GM21390 (cell line): ENCODE results near the gene NEXN.

Experiments
- ATAC-seq: cut with Tn5 transposase; IDR thresholded peaks from one replicate; pipeline ENCODE4 v1.9.1; 2021; ENCODE audit not compliant: unreplicated experiment

Gene NEXN

DNA sequence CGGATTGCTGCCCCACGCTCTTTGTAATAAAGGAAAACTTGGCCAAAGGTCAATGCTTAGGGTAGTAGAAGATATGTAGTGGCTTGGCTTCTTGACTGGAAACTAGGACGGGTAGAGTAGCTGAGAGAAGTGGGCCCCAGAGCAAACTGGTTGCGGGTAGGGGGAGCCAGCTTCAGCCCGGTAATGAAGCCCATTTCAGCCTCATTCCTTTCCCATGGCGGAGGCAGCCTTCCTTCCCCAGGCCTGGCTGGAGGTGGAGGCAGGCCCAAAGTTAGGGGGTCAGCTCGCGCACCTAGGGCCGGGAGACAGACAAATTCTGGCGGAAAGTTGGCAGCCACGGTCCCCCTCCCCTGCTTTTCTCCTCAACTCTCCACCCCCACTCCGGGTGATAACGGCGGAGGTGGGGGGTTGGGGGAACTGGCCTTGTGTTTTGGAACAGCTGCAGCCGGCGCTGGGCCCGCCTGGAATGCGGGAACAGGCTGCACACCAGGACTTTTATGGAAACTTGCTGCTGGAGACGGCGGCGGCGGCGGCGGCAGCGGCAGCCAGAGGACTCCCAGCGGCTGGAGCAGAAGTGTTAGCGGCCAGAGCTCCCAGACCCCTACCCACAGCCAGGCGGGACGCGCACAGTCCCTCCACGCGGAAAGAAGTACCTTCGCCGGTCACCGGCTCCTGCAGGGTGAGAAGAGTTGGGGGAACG is at the start of gene NEXN:
NEXN (plus strand) TSS at position 544 of the 700 bp plus-strand sequence. CDS start 27,483 bp downstream, outside the sequence.
- ATAC-seq, result peak; percentile 39

DNA sequence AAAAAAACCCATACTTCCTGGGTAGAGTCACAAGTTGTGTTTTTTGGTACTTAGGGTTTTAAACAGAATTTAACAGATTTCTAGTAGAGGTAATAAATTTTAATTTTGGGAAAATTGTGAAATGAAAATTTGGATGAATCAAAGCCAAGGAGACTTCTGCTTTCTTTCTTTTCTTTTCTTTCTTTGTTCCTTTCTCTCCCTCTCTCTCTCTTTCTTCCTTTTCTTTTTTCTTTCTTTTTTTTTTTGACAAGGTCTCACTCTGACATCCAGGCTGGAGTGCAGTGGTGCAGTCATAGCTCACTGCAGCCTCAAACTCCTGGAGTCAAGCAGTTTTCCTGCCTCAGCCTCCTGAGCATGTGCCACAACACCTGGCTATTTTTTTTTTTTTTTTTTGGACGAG is 46.9 kb upstream of the NEXN start:
- ATAC-seq, result no peak

DNA sequence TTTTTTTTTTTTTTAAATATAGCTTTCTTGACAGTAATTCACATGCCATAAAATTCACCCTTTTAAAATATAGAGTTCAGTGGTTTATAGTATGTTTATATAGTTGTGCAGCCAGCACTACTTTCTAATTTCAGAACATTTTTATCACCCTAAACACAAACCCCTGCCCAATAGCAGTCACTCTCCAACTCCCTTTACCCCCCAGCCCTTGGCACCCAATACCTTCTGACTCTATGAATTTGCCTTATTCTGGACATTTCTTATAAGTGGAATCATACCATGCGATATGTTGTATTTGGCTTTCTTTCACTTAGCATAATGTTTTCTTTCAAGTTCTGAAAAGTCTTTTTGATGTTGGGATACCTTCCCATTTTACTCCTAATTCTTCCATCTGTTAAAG is 42.5 kb upstream of the NEXN start:
- no peak for ATAC-seq

DNA sequence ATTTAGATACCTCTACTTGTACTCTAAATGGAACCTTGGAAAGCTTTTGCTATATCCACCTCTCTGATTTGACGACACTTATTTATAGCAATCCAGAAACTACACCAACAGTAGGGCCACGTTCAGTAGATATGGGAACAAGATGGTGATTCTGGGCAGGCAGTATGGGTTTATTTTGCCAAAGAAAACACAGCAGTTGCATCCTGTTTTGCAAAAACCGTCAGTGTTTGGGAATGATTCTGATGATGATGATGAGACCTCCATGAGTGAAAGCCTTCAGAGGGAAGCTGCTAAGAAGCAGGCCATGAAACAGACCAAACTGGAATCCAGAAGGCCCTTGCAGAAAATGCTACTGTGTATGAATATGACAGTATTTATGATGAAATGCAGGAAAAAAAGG is 41.5 kb upstream of the NEXN start:
- no peak for ATAC-seq

DNA sequence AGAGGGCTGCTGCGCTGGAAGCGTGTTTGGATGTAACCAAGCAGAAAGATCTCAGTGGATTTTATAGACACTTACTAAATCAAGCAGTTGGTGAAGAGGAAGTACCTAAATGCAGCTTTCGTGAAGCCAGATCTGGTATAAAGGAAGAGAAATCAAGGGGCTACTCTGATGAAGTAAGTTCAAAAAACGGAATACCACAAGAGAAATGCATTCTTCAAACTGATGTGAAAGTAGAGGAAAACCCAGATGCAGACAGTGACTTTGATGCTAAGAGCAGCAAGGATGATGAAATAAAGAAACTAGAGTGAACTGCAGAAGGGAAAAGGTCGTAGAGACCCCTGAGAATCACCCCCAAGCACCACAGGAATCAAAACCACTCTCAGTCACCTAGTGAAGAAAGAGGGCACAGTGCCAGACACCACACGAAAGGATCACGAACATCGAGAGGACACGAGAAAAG is 40.8 kb upstream of the NEXN start:
- ATAC-seq, result peak; percentile 54

DNA sequence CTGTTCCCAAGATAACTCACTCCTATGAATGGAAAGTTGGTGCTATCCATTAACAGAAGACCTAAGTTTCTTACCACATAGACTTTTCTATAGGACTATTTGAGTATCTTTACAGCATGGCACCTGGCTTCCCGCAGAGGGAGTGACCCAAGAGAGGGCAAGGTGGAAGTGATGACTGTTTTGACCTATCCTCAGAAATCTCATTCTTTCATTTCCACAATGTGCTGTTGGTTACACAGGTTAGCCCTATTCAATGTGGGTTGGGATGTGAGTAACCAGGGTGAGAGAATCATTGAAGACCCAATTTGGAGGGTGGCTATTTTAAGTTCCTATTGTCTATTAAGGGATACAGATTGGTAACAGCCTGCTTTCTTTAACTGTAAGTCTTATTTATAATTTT is 38.3 kb upstream of the NEXN start:
- no peak for ATAC-seq

DNA sequence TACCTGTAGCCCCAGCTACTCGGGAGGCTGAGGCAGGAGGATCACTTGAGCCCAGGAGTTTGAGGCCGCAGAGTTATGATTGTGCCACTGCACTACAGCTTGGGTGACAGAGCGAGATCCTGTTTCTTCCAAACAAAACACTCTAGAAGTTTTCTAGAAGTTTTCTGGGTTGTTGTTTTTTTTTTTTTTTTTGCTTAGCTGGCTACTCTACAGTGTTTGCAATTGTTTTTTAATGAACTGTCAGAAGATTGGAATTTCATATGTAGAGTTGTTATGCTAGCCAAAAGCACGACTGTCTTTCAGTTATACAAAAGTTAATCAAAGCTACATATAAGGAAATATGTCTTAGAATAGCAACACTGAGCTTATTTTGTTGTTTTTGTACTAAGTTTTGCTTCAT is 30.9 kb upstream of the NEXN start:
- no peak for ATAC-seq

DNA sequence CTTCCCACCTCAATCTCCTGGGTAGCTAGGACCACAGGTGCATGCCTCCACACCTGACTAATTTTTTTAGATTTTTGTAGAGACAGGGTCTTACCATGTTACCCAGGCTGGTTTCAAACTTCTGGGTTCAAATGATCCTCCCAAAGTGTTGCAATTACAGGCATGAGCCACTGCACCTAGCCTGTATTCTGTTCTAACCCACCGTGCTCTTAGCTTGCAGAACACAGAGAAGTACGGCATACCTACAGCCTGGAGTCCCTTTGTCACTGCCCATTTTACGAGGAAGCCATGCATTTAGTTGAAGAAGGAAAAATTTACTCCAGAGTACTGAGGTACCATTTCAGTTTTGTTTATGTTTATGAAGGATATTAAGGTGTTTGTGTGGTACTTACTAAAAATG is 29.7 kb upstream of the NEXN start:
- no peak for ATAC-seq

DNA sequence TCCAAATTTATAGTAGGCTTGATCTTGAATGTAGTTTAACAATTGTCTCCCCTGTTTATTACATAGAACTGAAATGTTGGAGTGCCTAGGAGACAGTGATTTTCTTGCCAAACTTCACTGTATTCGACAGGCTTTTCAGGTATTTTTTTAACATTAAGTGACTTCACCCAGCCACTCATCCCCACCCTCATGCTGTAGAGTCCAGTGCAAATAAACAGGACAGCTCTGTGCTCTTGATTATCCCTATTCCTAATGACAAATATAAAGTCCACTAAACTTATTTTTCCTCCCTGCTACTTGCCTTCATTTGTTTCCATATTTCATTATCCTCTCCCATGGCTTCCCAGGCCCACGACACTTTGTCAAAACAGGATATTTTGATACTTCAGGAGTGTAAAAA is 29.2 kb upstream of the NEXN start:
- no peak for ATAC-seq

DNA sequence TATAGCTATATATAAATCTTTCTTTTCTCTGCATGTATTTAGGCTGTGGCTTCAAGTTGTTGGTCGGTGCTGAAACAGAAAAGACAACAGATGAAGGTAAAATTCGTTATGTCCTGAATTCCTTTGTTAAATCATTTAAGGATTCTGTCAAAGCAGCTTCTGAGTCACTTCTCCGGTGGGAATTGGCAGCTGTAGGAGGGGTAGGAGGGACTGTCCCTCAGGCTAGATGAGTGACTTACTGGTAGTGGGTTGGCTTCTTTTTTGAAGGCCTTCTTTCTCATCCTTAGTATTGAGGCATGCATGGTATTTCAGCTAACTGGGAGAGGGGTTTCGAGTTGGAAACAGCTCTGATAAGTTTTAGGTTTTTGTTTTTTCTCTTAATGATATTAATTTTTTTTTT is 22.1 kb upstream of the NEXN start:
- no peak for ATAC-seq

DNA sequence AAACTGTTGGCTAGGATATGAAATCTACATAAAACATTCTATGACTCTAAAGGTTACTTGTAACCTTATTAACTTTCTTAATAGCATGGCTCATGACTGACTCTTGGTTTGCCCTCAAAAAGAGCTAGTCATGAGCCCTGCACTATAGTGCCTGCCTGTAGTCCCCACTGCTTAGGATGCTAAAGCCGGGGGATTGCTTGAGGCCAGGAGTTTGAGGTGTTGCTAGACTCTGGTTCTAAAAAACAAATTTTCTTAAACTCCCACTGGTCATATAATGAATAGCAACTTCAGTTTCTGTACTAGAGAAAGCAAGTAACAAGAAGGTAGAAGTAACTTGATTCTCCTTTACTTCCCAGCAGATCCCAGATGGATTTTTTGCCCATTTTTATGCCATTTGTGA is 15.8 kb upstream of the NEXN start:
- ATAC-seq, result no peak

DNA sequence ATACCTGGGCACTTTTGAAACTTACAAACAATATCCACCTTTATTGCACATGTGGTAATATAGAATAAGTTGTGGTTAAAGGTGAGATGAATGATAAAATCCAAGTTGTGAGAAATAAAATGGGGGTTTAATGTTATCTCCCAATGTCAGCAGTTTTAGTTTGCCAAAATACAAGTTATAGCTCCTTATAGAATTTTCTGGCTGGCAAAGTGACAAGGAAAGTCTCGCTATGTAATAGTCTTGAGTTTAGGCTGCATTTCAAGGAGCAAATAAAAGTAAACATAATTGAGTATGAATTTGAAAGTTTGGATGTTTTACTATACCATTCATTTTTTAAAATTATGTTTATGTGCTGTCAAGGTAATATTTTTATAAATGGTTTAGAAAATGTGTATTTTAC is 15.0 kb upstream of the NEXN start:
- ATAC-seq, result no peak

DNA sequence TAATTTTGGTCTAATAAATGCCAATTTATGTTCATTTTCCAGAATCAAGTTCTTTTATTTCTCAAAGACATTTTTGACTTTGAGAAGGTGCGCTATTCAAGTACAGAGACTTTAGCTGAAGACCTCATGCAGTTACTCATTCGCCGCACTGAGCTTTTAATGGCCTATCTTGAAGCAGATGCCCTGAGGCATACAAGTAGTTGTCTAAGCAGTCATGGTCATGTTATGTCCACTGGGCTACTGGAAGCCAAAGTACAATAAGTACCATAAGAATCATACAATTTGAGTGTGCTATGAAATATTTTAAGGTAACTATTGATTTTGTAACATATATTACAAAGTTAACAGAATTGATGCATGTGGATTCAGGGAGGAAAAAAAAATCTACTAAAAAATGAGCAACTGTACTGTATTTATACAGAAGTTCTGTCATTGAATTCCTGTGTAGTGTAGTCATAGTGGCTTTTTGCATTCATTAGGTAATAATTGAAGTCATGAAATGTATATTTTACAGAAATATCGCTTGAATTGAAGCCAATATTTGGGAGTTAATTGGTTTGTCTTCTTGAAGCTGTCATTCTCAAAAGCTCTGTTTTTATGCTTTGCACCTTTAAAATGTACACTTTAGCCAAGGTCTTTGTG is 13.5 kb upstream of the NEXN start:
- ATAC-seq, result no peak

DNA sequence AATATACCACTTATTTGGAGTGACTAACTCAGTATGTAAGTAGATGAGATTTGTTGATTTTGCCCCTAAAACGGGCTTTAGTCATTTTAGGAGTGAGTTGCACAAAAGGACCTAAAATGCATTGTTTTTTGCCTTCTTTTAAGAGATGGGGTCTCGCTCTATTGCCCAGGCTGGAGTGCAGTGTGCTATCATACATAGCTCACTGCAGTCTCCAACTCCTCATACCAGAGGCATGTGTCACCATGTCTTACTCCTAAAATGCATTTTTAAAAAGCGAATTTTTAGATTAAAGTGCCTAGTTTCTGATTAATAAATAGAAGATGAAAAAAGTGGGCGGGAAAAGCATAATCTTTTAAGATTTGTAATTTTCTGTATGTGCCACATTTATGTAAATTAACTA is 11.5 kb upstream of the NEXN start:
- ATAC-seq, result no peak

DNA sequence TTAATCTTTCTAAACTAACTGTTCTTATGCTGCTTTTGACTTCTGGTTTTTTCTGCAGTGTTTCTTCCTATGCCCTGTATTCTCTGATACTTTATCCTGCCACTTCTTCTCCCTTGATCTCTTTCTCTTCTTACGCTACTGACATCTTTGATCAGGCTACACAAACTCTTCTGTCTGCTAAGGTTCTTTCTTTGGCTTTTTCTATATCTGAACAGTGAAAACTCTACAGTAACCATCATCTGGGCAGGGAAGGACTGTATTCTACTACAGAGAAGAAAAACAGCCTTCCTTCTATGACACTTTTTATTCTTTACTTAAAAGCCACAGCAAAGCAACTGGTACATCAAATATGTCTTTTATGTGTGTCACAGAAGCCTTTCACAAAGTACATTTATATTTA is 7.4 kb upstream of the NEXN start:
- ATAC-seq, result no peak

DNA sequence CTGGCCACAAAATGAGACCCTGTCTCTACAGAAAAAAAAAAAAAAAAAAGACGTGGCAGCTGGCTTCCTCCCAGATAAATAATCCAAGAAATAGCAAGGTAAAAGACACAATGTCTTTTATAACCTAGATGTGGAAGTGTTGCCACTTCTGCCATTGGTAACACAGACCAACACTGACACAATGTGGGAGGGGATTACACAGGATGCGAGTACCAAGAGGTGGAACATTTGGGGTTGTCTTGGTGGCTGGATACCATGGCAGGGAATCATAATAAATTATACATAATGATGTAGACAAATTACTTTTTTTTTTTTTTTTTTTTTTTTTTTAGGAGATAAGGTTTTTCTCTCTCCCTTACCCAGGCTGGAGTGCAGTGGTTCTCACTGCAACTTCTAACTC is 6.0 kb upstream of the NEXN start:
- ATAC-seq, result no peak

DNA sequence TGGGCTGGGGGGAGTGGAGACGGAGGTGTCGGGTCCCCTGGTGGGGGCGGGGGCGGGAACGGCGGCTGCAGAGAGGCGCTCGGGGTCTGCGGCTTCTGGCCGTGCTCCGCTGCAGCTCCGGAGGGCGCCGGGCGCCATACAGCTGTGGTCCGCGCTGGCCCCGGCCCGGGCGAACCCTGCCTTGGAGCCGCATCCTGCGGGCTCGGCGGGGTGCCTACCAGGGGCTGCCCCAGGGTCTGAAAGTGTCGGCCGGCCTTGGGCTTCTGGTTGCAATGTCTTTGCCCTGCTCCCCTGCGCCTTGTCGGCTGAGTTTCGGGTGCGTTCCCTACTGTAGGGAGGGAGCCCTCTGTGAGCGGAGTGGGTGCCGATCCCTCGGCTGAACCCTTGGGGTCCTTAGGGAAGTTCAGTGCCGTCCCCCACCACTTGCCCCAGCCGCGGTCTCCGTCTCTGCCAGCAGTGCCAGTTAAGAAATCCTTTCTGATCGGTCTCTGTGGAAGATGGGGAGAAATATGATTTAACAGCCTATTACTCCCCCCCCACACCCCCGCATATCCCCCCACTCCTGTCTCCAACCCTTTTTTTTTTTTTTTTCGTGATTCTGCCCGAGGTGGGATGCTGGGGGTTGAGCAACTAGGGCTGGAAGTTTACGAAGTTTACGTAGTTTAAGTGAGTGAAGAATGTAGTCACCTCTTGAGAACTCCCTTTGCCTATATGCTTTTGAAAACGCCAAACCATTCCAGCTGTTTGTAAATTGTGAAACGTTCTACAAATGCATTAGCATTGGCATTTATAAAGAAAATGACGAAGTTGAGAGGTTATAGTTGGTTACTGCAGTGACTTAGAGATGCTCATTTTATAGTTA is 588 bp downstream of the NEXN start:
- ATAC-seq, result peak; percentile 68

DNA sequence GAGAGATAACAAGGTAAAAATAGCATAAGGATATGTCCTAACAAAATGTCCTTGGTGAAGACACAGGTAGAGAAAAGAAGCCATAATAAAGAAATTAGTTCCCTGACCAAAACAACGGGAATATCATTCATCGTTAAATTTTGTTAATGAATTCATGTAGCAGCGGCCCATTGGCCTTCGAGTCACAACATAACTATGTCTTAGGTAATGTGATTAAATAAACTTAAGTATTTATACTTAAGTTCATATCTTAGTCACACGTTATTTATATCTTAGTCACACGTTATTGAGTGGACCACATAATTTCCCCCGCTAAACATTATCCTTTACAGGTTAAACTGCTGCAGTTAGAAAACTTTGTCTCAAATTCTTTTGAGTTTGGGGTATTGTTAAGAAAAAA is 1.2 kb downstream of the NEXN start:
- ATAC-seq, result no peak

DNA sequence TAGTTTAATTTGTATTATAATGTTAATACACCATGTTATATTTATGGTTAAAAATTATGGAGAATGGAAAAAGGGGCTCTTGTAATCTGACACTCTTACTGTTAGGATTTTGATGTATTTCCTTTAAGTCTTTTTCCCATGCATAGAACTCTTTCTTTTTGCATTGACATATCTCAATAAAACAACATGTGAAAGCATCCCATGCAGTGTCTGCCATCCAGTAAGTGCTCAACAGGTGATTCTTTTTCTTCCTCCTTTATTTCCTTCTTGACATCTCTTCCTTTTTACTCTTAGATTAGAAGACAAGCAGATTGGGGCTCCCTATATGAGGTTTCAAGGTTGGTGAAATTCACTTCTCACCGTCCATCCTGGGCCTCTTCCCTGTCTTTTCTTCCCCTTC is 2.8 kb downstream of the NEXN start:
- ATAC-seq, result no peak

DNA sequence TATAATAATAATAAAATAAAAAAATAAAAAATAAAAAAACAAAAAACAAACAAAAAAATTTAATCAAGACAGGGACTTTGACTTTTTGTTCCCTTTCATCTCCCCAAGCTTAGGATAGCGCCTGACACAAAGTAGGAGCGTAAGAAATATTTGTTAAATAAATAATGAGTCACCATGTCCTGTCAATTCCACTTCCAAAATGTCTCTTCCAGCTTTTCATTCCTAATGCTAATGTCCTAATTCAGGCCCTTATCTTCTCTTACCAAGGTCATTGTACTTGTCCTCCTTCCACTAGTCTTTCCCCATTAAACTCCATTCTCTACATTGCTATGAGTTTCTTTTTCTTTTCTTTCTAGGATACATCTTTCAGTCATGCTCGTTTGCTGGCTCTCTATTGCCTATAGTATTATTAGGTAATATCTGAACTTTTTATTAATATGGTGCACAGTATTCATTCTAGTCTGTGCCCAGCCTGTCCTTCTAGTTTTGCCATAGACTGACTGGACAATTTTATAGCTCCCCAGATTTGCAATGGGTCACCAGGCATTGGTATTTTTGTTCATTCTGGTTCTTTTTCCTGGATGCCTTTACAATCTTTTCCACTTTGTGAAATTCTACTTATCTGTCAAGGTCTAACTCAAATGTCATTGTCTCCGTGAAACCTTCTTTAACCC is 11.4 kb downstream of the NEXN start:
- no peak for ATAC-seq

DNA sequence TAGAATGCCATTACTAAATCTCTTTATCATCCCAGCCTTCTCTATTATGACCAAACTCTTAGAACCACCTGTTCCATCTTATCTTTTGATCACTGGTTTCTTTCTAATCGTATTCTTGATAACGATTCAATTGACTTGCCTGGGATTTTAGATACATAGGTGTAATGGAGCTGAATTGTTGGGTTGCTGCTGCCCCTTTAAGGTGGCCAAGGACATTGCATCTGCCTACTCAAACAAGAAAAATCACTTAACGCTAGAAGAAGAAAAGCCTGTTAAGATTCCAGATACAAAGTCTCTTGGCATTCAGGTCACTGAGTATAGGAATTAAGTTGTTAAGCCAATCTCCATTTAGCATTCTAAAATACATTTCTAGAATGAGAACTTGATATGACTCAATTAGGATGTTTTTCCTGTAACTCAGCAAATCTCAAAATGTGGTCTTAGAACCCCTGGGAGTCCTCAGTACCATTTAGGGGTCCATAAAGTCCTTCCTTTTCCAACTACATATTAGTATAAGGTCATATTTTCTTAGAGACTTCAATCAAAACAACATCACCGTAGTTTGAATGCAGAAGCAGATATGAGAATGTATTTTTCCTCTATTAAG is 12.4 kb downstream of the NEXN start:
- no peak for ATAC-seq
